Activated CD8-positive, alpha-beta memory T cell treated with anti-CD3 and anti-CD28 coated beads for 48 hours (primary cell): Measurements from ENCODE around the gene ELF5.

Source experiments
- DNase-seq, 3 experiments: peaks; one replicate each; pipeline ENCODE4 v3.0.0-alpha.2; 2020; ENCODE audit warnings: low read depth in 2 of 3, low spot score in 2 of 3

ELF5 gene

DNA sequence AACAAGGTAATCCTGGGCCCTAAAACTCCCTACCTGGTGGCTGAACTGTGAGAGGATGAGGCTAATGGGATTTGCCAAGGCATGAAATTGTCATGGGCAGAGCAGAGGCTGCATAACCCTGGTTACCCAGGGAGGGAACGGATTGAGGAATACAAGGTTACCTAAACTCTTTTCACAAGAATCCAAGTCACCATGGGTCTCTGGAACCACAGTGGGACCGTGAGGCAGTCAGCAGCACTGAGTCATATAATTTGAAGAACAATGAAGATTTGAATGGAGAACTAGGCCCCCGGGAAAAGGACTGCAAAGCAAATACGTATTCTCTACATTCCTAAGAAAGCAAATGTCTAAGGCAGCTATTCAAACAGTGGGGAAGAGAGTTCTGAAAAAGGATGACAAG is 55.1 kb downstream of the ELF5 start:
- no peak for DNase-seq

DNA sequence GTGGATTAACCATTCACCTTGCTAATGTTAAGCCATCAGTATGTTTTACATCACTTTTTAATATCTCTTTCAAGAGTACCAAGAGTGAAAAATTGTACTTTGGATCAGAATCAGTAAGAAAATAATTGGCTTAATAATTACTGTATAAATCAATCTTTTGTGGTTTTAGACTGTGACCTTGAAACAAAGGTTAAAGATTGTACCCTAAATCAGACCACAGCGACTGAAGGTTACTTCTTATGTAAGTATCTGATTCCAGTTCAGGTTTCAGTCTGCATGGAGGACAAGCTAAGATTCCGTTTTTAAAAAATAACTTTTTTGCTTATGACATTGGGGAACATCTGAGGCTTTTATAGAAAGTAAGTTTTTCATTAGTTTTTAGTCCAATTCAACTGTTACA is 56.0 kb downstream of the ELF5 start:
- no peak for DNase-seq

- DNase-seq = no peak
These were observed 59.1 kb downstream of the ELF5 start for GRCh38 chr11:34454308-34455032.

GRCh38 chr11:34451053-34451452 is 62.5 kb downstream of the ELF5 start:
- DNase-seq = no peak

DNA sequence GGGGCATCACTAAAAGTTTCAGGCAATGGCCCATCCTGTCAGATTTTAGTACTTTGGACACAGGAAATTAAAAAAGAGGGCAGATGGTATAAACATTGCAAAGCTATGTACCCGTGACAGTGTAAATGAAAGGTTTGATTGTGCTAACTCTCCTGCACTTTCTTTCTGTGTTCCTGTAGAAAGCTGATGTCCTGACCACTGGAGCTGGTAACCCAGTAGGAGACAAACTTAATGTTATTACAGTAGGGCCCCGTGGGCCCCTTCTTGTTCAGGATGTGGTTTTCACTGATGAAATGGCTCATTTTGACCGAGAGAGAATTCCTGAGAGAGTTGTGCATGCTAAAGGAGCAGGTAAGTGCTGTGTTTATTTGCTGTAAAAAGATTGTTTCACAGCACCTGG is 64.6 kb downstream of the ELF5 start:
- DNase-seq = no peak

DNA sequence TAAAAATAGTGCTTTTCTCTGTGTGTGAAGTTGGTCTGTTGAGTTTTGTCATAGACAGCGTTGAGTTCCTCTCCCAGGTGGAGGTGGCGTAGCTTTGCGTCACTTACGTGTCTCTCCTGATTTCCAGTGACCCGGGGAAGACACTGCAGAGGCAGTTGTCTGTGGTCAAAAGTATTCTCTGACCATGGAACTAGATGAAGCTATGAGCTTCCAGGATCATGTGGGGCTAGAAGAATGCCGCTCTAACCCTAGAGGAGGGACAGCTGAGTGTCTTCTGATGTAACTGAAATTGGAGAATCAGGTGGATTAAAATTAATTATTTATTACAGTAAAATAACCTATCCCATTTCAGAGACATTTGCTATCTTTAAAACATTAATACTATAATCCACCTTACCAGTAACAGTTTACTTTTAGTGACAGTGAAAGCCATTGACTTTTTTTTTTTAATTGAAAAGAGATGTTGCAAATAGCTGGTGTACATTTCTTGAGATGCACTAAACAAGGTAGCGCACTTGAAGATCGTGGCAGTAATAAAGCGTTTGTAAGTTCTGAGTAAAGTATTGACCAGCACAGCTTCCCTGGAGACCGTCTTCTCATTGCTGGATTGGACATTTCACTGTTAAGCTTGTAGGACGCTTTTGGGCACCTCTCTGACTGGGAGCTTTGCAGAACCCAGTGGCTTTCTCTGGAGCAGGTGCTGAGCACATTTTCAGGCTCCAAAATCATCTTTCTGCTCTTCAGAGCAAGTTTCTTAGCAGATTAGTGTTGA is 65.2 kb downstream of the ELF5 start:
- no peak for DNase-seq

DNA sequence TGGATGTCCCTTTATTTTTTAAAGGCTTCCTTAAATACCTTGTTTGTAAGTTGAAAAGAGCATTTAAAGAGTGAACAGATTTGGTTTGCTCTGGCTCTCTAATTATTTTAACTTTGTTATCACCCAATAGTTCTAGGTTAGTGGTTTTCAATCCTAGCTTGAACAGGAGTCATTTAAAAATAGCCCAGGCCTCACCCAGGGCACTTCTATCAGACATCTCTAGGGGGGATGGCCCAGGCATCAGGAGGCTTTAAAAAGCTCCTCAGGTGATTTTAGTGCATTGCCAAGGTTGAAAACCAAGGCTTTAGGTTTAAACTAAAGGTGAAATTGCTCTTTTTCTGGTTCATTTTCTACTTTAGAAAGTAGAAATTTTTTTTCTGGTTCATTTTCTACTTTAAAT is 66.5 kb downstream of the ELF5 start:
- no peak for DNase-seq

GRCh38 chr11:34446386-34446785 is 67.2 kb downstream of the ELF5 start:
- DNase-seq = no peak

- no peak for DNase-seq
These were observed 67.6 kb downstream of the ELF5 start for GRCh38 chr11:34445956-34446355.

DNA sequence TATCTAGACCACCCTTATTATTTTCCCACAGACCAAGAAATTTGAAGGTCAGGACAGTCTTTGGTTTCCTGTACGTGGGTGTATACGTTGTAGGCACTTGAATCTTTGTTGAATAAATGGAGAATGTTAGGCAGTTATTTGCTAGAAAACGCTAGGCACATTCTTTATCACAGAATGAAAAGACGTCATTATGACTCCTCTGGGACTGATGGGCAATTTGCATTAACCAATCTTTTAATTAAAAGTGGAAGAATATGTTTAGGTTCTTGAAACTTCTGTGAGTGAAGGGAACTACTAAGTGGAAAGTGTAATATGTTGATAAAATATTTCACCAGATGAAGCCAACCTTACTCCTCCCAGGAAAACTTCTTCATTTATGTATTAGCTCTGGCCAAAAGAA is 69.2 kb downstream of the ELF5 start:
- DNase-seq = no peak

- no peak for DNase-seq
These were observed 70.5 kb downstream of the ELF5 start for GRCh38 chr11:34443136-34443535.

DNA sequence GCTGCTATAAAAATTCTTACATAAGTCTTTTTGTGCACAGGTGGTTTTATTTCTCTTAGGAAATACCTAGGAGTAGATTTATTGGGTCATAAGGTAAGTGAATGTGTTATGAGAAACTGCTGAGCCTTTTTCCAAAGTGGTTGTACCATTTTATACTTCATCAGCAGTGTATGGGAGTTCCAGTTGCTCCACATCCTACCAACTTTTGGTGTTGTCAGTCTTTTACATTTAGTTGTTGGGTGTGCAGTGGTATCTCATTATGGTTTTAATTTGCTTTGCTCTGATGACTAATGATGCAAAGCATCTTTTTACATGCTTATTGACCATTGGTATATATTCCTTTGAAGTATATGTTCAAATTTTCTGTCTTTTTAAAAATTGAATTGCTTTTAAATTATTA is 71.8 kb downstream of the ELF5 start:
- no peak for DNase-seq

- DNase-seq = no peak
These were observed 73.9 kb downstream of the ELF5 start for GRCh38 chr11:34439610-34440198.

- DNase-seq = peak; percentile 87 to 94 (median 89)
These were observed 74.8 kb downstream of the ELF5 start, which contains the start of gene CAT for GRCh38 chr11:34438529-34439507. TSS of gene CAT (plus strand) at chr11:34438934. CDS start at chr11:34439014, 80 bp downstream.

- no peak for DNase-seq
These were observed 76.1 kb downstream of the ELF5 start for GRCh38 chr11:34437224-34438125.

DNA sequence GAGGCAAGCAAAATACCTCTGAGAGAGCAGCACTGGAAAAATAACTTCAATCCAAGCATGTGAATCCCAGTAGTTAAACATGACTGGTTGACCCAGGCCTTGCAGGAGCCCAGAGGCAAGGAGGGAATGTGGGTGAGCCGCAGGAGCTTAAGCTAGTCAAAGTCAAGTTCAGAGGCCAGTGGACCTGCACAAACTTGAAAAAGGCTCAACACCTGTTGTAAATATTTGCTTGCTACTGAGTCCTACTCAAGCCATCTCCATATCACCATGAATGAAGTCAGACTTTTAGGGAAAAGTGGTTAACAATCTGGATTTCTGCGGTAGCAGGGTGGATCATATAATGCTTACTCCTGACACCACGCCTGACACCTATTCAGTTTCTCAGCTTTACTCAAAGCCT is 79.7 kb downstream of the ELF5 start:
- no peak for DNase-seq

DNA sequence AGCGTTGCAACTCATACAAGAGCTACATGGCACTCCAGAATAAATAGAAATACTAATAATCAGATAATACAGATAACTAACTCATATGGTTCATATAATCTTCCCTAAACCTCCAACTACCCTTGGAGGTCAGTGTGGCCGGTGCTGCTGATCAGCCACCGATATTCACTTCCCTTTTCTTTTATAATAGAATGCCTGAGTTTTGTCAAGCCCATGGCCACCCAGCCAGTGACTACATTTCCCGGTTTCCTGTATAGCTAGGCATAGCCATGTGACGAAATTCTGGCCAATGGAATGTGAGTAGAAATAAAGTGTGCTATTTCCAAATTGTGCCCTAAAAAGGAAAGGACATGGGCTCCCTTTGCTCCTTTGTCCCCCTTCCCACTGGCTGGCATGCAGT is 80.8 kb downstream of the ELF5 start:
- DNase-seq = no peak

- no peak for DNase-seq
These were observed 81.6 kb downstream of the ELF5 start for GRCh38 chr11:34431979-34432378.
